HepG2 (cell line): ENCODE results near the gene RECQL5. TPM values are rescaled to one million over a fixed set of nuclear protein-coding genes. Genes with fewer than 3 reads are reported as not detected.
A peak's percentile ranks its signal among the peaks of the same experiment; 100 is the strongest.

ENCODE experiments used
- ATAC-seq: fragments of 200-7000 bp; cut with Tn5 transposase; 3 replicates; pipeline ENCODE4 v1.9.1; 2020; ENCODE audit warnings: mild to moderate bottlenecking, moderate library complexity
- BruUV-seq: library from RNA; stranded (reverse); fragments of 400-500 nt; replicated peaks from 2 replicates; lab custom pipeline; 2021; lab: Mats Ljungman, UMichigan
- CTCF ChIA-PET: fragments of 300-600 bp; formaldehyde crosslinking; extraction: SDS; loops from one replicate; lab custom pipeline; 2021; ENCODE audit warnings: low total read pairs, inconsistent platforms, low intra/inter-chr PET ratio; lab: Yijun Ruan, JAX
- POLR2A ChIA-PET: fragments of 350-600 bp; sonication (Branson Sonifier 250); formaldehyde crosslinking; loops from one replicate; lab custom pipeline; 2020; ENCODE audit warnings: antibody characterized with exemption, inconsistent platforms; lab: Yijun Ruan, JAX
- DNase-seq: peaks from one replicate; pipeline ENCODE4 v3.0.0-alpha.2; 2015; ENCODE audit warnings: low spot score
- FAIRE-seq: peaks from 3 replicates; lab custom pipeline; 2011; peaks lifted over from hg19 to GRCh38; lab: Jason Lieb, UNC
- H2AFZ ChIP-seq: one replicate; pipeline ENCODE4 v1.6.1; 2011; ENCODE audit warnings: low read length, inconsistent platforms
- H3K27ac ChIP-seq: fragments of 300-600 bp; 3 replicates; pipeline ENCODE4 v1.8.0; 2011; ENCODE audit warnings: mixed run types, mild to moderate bottlenecking, mixed read lengths, low read length, inconsistent platforms; ENCODE audit not compliant: insufficient read depth; ENCODE audit errors: extremely low read length
- H3K27me3 ChIP-seq, 2 experiments: fragments of 200-600 bp in 1 of 2; 2 replicates in 1 of 2; 3 replicates in 1 of 2; pipeline versions ENCODE4 v1.6.0 to v1.8.0; 2011; ENCODE audit warnings: low read length in 2 of 2, mild to moderate bottlenecking in 2 of 2, moderate library complexity in 2 of 2, inconsistent platforms in 1 of 2; ENCODE audit not compliant: insufficient read depth in 2 of 2, control insufficient read depth in 1 of 2
- H3K36me3 ChIP-seq, 2 experiments: fragments of 200-600 bp in 1 of 2; replicated peaks in 1 of 2; 2 replicates in 1 of 2; 3 replicates in 1 of 2; pipeline versions ENCODE4 v1.5.1 to v1.8.0; 2011; ENCODE audit warnings: low read length in 2 of 2, inconsistent platforms in 1 of 2; ENCODE audit not compliant: insufficient read depth in 2 of 2, control insufficient read depth in 1 of 2
- H3K4me1 ChIP-seq: 2 replicates; pipeline ENCODE4 v1.5.1; 2012; ENCODE audit warnings: low read length, inconsistent platforms; ENCODE audit not compliant: insufficient read depth
- H3K4me2 ChIP-seq: 2 replicates; pipeline ENCODE4 v1.6.0; 2011; ENCODE audit warnings: low read depth, low read length, inconsistent platforms
- H3K4me3 ChIP-seq, 3 experiments: fragments of 200-600 bp in 1 of 3; sonication (generic), shearing (Covaris generic) in 1 of 3; replicated peaks in 1 of 3; 2 replicates each; pipeline ENCODE4 v1.5.1; 2011 to 2016; ENCODE audit warnings: low read length in 3 of 3, inconsistent platforms in 2 of 3, low read depth in 2 of 3, mild to moderate bottlenecking in 2 of 3, control low read depth in 1 of 3, mixed read lengths in 1 of 3; ENCODE audit not compliant: insufficient read depth in 1 of 3
- H3K79me2 ChIP-seq: one replicate; pipeline ENCODE4 v1.6.1; 2011; ENCODE audit warnings: low read length, inconsistent platforms; ENCODE audit not compliant: insufficient read depth
- H3K9ac ChIP-seq: 2 replicates; pipeline ENCODE4 v1.6.0; 2011; ENCODE audit warnings: mild to moderate bottlenecking, low read depth, low read length, inconsistent platforms; ENCODE audit not compliant: insufficient read depth
- H3K9me3 ChIP-seq: 2 replicates; pipeline ENCODE4 v1.5.1; 2012; ENCODE audit warnings: mild to moderate bottlenecking, low read length
- H4K20me1 ChIP-seq: 2 replicates; pipeline ENCODE4 v1.6.0; 2011; ENCODE audit warnings: inconsistent platforms, mild to moderate bottlenecking, low read length, moderate library complexity; ENCODE audit not compliant: insufficient read depth
- HOXD1 ChIP-seq: sonication (generic); formaldehyde crosslinking; IDR thresholded peaks from 2 replicates; pipeline ENCODE4 v1.5.0; 2020; ENCODE audit warnings: missing genetic modification reagents
- PHB2 ChIP-seq: fragments of 450-650 bp; IDR thresholded peaks from 2 replicates; pipeline ENCODE4 v1.6.1; 2018; ENCODE audit not compliant: partially characterized antibody
- RBM39 ChIP-seq: fragments of 200-400 bp; formaldehyde crosslinking; IDR thresholded peaks from one replicate; pipeline ENCODE4 v1.6.1; 2018; ENCODE audit warnings: antibody characterized with exemption, mild to moderate bottlenecking, low read depth, low read length; ENCODE audit not compliant: poor library complexity, severe bottlenecking
- SOX6 ChIP-seq, 2 experiments: fragments of 450-650 bp in 1 of 2; sonication (generic) in 1 of 2; formaldehyde crosslinking in 1 of 2; IDR thresholded peaks; 2 replicates each; pipeline versions ENCODE4 v1.4.0 to v1.6.1; 2017 to 2020; ENCODE audit warnings: antibody characterized with exemption in 1 of 2, mild to moderate bottlenecking in 1 of 2, missing genetic modification reagents in 1 of 2
- ZMAT3 ChIP-seq: sonication (generic); formaldehyde crosslinking; conservative IDR thresholded peaks from 2 replicates; pipeline ENCODE4 v1.7.0; 2021; ENCODE audit warnings: missing genetic modification reagents
- whole genome bisulfite sequencing: methylation state at CpG from one replicate; pipeline ENCODE4 v1.1.6; 2017; ENCODE audit warnings: low lambda C conversion rate; 5-methylcytosine and 5-hydroxymethylcytosine counted together
- in situ Hi-C: cut with HindIII; loops from 2 replicates; pipeline ENCODE4 v1.10.0; 2017; ENCODE audit warnings: low pct_unique_long_range_greater_than_20kb; ENCODE audit not compliant: extremely low pct_ligation_motif_present
- intact Hi-C: fragments of 100-400 bp; cut with micrococcal nuclease; formaldehyde crosslinking; loops from one replicate; pipeline ENCODE4 v1.10.0; 2022; ENCODE audit not compliant: unreplicated experiment
- polyA plus RNA-seq, 8 experiments: library from polyadenylated mRNA; depleted of rRNA in 3 of 8; stranded (reverse) in 7 of 8; unstranded in 1 of 8; fragments of >200 nt; fragmentation: Illumina TruSeq in 4 of 8; extraction: Trizol in 4 of 8; gene quantifications; 2 replicates each; pipeline versions ENCODE4 v1.2.1 to v1.2.3, GENCODE V29; 2011 to 2016; ENCODE audit warnings: low read depth in 4 of 8, missing spikeins in 1 of 8, mixed read lengths in 1 of 8; ENCODE audit not compliant: insufficient read depth in 1 of 8
- total RNA-seq, 5 experiments: library from RNA; depleted of rRNA; stranded (reverse); fragments of >200 nt; fragmentation: Illumina TruSeq; extraction: Trizol; gene quantifications; 2 replicates each; pipeline ENCODE4 v1.2.3, GENCODE V29; 2016; ENCODE audit warnings: low read depth in 1 of 5
- TF ChIP-seq, protein P1 (sequence below): sonication (generic); formaldehyde crosslinking; IDR thresholded peaks from one replicate; pipeline ENCODE4 v1.5.1; 2020; ENCODE audit warnings: mild to moderate bottlenecking, missing genetic modification reagents; ENCODE audit errors: not compliant biosample characterization
- TF ChIP-seq, protein P2 (sequence below): IDR thresholded peaks from 2 replicates; pipeline ENCODE4 v1.6.1; 2016; ENCODE audit warnings: missing biosample characterization, missing genetic modification reagents, low read depth
- TF ChIP-seq, protein P3 (sequence below): sonication (generic); formaldehyde crosslinking; IDR thresholded peaks from 2 replicates; pipeline ENCODE4 v1.5.0; 2020; ENCODE audit warnings: missing genetic modification reagents, mild to moderate bottlenecking, borderline replicate concordance

RECQL5 gene
- total and polyA plus RNA-seq, 2 of the 13 experiments (the other 11 are each of a cell fraction or from before 2014, with no cell fraction given) = 27.7 to 32.0 TPM

DNA sequence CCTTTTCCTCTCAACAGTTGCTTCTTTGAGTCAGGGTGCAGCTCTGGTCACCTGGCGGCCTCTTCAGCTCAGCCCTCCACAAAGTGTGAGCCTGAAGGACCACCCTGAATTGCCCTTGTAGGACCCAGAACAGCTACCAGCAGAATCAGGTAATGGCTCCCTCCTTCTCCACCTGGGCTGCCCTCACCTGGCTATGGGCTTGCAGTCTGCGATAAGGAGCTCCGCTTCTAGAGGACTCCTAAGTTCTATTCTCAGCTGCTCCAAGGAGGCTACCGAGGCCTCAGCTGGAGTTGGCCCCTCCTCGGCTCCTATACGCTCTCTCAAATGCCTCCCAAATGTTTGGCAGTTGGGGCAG is 20.3 kb downstream of the RECQL5 start (continued):
- TF ChIP-seq, protein P1, sequence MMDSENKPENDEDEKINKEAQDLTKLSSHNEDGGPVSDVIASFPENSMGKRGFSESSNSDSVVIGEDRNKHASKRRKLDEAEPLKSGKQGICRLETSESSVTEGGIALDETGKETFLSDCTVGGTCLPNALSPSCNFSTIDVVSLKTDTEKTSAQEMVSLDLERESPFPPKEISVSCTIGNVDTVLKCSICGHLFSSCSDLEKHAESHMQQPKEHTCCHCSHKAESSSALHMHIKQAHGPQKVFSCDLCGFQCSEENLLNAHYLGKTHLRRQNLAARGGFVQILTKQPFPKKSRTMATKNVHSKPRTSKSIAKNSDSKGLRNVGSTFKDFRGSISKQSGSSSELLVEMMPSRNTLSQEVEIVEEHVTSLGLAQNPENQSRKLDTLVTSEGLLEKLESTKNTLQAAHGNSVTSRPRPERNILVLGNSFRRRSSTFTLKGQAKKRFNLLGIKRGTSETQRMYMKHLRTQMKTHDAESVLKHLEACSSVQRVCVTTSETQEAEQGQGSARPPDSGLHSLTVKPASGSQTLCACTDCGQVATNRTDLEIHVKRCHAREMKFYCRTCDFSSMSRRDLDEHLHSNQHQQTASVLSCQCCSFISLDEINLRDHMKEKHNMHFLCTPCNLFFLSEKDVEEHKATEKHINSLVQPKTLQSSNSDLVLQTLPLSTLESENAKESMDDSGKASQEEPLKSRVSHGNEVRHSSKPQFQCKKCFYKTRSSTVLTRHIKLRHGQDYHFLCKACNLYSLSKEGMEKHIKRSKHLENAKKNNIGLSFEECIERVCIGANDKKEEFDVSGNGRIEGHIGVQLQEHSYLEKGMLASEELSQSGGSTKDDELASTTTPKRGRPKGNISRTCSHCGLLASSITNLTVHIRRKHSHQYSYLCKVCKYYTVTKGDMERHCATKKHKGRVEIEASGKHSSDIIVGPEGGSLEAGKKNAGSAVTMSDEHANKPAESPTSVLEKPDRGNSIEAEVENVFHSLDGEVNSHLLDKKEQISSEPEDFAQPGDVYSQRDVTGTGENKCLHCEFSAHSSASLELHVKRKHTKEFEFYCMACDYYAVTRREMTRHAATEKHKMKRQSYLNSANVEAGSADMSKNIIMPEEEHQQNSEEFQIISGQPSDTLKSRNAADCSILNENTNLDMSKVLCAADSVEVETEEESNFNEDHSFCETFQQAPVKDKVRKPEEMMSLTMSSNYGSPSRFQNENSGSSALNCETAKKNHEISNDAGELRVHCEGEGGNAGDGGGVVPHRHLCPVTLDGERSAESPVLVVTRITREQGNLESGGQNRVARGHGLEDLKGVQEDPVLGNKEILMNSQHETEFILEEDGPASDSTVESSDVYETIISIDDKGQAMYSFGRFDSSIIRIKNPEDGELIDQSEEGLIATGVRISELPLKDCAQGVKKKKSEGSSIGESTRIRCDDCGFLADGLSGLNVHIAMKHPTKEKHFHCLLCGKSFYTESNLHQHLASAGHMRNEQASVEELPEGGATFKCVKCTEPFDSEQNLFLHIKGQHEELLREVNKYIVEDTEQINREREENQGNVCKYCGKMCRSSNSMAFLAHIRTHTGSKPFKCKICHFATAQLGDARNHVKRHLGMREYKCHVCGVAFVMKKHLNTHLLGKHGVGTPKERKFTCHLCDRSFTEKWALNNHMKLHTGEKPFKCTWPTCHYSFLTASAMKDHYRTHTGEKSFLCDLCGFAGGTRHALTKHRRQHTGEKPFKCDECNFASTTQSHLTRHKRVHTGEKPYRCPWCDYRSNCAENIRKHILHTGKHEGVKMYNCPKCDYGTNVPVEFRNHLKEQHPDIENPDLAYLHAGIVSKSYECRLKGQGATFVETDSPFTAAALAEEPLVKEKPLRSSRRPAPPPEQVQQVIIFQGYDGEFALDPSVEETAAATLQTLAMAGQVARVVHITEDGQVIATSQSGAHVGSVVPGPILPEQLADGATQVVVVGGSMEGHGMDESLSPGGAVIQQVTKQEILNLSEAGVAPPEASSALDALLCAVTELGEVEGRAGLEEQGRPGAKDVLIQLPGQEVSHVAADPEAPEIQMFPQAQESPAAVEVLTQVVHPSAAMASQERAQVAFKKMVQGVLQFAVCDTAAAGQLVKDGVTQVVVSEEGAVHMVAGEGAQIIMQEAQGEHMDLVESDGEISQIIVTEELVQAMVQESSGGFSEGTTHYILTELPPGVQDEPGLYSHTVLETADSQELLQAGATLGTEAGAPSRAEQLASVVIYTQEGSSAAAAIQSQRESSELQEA (CRISPR knock-in tag) = peak; percentile 11
- TF ChIP-seq, all 625 proteins: peak for 20

DNA sequence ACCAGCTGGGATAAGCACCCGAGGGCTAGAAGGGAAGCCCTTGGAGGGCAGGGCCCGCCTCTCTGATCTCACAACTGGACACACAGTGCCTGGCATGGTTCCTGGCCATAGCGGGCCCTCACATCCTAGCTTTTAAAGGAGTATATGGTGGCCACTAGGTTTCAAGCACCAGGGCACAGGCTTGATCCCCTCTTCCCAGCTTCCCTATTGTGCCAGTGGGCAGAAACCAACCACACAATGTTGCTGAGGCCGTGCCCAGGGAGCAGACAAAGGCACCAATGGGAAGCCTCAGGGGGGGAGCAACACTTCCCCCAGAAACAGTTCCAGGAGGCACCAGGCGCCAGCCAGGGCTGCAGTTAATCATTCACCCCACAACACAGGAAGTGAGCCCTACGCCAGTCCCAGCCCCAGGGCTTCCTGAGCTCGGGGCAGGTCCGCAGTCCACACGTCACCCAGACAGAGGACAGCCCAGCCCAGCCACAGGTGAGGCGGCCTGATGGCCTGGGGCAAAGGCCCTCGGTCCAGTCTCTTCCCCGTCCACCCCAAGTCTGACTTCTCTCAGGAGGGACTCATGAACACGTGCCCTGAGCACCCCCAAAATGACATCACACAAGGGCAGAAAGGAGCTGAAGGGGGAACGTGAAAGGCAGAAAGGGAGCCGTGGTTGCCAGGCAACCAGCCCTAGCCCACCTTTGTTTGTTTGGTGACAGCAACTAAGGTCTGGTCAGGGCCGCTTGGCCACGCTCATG is 20.9 kb downstream of the RECQL5 start:
- Histone ChIP-seq H3K79me2 (peaks cover 6% of the 10 kb centered on the region), H4K20me1 (no peaks in the 10 kb centered on the region), H3K4me1 (peaks cover 25% of the 10 kb centered on the region), H3K4me2 (peak overlapping the region; percentile 94), H3K27ac (peak overlapping the region; percentile 85), H3K9ac (peak overlapping the region; percentile 80), H3K9me3 (no peaks in the 10 kb centered on the region), H3K36me3 (peaks cover 15 to 24% of the 10 kb centered on the region in 2 experiments), H3K4me3 (peak overlapping the region; percentile 45 to 67 (median 48); a peak in 5 of 6 replicates), H3K27me3 (no peaks in the 10 kb centered on the region), H2AFZ (peak overlapping the region; percentile 33)
- intact Hi-C loops (loop anchor here (1.0 kb wide), 1 partner anchor 13 kb away; the partner anchor contains the start of gene SMIM5), in situ Hi-C loops (no loop called here)
- BruUV-seq = no TSS peak
- ChIA-PET POLR2A (interaction anchor here (0.7 to 3.4 kb wide), 27 partner anchors 9 to 230 kb away, joined by 3 to 28 read pairs (median 4); partner anchors contain the start of genes GALK1, ITGB4, RECQL5 and SAP30BP), CTCF (interaction anchor here (2.1 kb wide), 1 partner anchor 12 kb away, joined by 6 read pairs; no protein-coding TSS in a partner anchor)
- 12% methylated on average over 16 of the region's 17 CpGs for WGBS
- ATAC-seq = peak; percentile 100
- peak; percentile 98 for FAIRE-seq
- peak; percentile 96 for DNase-seq
- TF ChIP-seq RBM39 = peak; percentile 52
- peak; percentile 72; the same call in 1 of the 2 replicates for TF ChIP-seq ZMAT3 (CRISPR knock-in tag)
- no peak for TF ChIP-seq SOX6 (IDR thresholded peaks at IDR 0.05)
- peak; percentile 79 for TF ChIP-seq SOX6 (CRISPR knock-in tag; IDR thresholded peaks at IDR 0.05)
- TF ChIP-seq, protein P2, sequence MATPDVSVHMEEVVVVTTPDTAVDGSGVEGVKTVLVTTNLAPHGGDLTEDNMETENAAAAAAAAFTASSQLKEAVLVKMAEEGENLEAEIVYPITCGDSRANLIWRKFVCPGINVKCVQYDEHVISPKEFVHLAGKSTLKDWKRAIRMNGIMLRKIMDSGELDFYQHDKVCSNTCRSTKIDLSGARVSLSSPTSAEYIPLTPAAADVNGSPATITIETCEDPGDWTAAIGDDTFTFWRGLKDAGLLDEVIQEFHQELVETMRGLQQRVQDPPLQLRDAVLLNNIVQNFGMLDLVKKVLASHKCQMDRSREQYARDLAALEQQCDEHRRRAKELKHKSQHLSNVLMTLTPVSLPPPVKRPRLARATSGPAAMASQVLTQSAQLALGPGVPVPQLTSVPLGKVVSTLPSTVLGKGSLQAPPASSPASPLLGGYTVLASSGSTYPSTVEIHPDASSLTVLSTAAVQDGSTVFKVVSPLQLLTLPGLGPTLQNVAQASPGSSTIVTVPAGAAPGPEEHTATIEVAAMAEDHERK (CRISPR knock-in tag) = no peak
- TF ChIP-seq, protein P3, sequence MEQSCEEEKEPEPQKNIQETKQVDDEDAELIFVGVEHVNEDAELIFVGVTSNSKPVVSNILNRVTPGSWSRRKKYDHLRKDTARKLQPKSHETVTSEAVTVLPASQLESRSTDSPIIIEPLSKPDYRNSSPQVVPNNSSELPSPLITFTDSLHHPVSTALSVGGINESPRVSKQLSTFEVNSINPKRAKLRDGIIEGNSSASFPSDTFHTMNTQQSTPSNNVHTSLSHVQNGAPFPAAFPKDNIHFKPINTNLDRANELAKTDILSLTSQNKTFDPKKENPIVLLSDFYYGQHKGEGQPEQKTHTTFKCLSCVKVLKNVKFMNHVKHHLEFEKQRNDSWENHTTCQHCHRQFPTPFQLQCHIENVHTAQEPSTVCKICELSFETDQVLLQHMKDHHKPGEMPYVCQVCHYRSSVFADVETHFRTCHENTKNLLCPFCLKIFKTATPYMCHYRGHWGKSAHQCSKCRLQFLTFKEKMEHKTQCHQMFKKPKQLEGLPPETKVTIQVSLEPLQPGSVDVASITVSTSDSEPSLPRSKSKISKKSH (CRISPR knock-in tag) = peak; percentile 77
- peak; percentile 44; the same call in 1 of the 2 replicates for TF ChIP-seq HOXD1
- TF ChIP-seq PHB2 = no peak
